ENCODE measurements around the gene BLNK. TPM values are rescaled to one million over a fixed set of nuclear protein-coding genes. Genes with fewer than 3 reads are reported as not detected.

BLNK gene
- total and polyA plus RNA-seq, 2 donors (not counting 1 experiment from before 2014, with no cell fraction given), result 153 to 205 TPM

DNA sequence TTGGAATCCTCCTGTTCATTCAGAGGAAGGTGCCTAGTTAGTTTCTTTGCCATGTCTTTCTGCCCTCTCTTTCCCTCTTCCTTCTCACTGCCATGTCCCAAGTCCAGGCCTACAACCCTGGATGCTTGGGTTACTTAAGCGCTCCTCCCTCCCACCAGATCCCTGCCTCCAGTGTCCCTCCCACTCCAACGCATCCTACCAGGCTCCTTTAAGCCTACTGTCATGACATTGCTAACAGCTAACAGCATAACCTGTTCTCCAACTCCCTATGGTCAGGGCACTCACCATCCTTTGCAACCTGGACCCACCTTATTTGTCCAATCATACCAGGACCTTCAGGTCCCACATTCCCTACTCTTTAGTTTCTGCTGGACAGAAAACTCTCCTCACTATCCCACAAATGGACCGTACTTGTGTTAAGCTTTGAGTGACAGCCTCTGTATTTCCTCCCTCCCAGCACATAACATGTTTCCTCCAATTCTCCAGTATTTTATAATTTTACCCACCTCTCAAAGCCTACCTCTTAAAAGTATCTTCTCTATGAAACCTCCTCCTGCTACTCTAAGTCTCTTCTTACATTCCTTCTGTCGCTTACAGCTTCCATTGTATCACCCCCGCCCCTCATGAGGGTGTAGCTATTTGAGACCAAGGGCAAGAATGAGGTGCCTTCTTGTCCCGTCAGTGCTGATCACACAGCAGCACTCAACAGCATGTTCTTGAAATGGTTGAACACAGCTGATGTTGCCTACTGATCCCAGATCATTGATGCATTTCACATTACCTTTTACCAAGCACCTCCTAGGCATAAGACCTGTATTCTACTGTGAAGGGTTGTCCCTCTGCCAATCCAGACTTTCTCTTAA is 1.7 kb downstream of the BLNK start:
- H3K4me3 ChIP-seq (ENCODE audit: control extremely low read depth in 1 of 5, extremely low read depth in 1 of 5, insufficient read depth in 1 of 5, low read depth in 2 of 5, low read length in 4 of 5), result peak overlapping the region; percentile 73 to 97 (median 96)
- peaks cover 79% of the 10 kb centered on the region for H3K4me1 Mint-ChIP-seq
- H3K79me2 ChIP-seq (ENCODE audit: control insufficient read depth, insufficient read depth, low read length), result peaks cover 81% of the 10 kb centered on the region
- TF ChIP-seq, protein P1, sequence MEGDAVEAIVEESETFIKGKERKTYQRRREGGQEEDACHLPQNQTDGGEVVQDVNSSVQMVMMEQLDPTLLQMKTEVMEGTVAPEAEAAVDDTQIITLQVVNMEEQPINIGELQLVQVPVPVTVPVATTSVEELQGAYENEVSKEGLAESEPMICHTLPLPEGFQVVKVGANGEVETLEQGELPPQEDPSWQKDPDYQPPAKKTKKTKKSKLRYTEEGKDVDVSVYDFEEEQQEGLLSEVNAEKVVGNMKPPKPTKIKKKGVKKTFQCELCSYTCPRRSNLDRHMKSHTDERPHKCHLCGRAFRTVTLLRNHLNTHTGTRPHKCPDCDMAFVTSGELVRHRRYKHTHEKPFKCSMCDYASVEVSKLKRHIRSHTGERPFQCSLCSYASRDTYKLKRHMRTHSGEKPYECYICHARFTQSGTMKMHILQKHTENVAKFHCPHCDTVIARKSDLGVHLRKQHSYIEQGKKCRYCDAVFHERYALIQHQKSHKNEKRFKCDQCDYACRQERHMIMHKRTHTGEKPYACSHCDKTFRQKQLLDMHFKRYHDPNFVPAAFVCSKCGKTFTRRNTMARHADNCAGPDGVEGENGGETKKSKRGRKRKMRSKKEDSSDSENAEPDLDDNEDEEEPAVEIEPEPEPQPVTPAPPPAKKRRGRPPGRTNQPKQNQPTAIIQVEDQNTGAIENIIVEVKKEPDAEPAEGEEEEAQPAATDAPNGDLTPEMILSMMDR (IDR thresholded peaks at IDR 0.05), result no peak
- no peak for TF ChIP-seq EZH2 (IDR thresholded peaks at IDR 0.05; ENCODE audit: borderline replicate concordance, insufficient read depth, low read depth, low read length, poor library complexity, severe bottlenecking)
- H3K36me3 ChIP-seq (replicated peaks in 1 of 2; ENCODE audit: control extremely low read depth in 1 of 2, control insufficient read depth in 1 of 2, extremely low read depth in 1 of 2, insufficient read depth in 2 of 2, low read length in 1 of 2), result peaks cover 0 to 35% of the 10 kb centered on the region in 2 experiments
- no peaks in the 10 kb centered on the region for H3K27me3 Mint-ChIP-seq
- intact Hi-C loops (cut with micrococcal nuclease), result loop anchor here (1.0 to 5.0 kb wide), 3 partner anchors 8 to 512 kb away; partner anchors contain the start of gene ENTPD1
- no peaks in the 10 kb centered on the region for H3K9me3 Mint-ChIP-seq (ENCODE audit: insufficient read depth)
- H3K9me3 ChIP-seq (ENCODE audit: control extremely low read depth in 1 of 3, control insufficient read depth in 2 of 3, insufficient read depth in 1 of 3, low read length in 2 of 3), result peaks cover 0 to 3% (median 0%) of the 10 kb centered on the region in 3 donors
- peak overlapping the region; percentile 57 to 88 for H3K27ac ChIP-seq (ENCODE audit: low read length in 2 of 2)
- H4K20me1 ChIP-seq (ENCODE audit: control insufficient read depth, insufficient read depth, low read length, poor library complexity, severe bottlenecking), result peaks cover 38% of the 10 kb centered on the region
- WGBS (ENCODE audit: insufficient coverage), result 18% methylated on average over 4 of the region's 6 CpGs
- no peaks in the 10 kb centered on the region for H3K27me3 ChIP-seq (replicated peaks in 1 of 4; ENCODE audit: control extremely low read depth in 1 of 4, control insufficient read depth in 3 of 4, insufficient read depth in 4 of 4, low read length in 3 of 4)
- peak overlapping the region; percentile 91 for H3K9ac ChIP-seq (ENCODE audit: low read length)
- peak overlapping the region; percentile 83 for H3K4me2 ChIP-seq (replicated peaks; ENCODE audit: low read depth, low read length, poor library complexity, severe bottlenecking)
- H3K4me3 Mint-ChIP-seq, result peak overlapping the region; percentile 97
- peak overlapping the region; percentile 99 for H3K27ac Mint-ChIP-seq
- CTCF ChIA-PET, result interaction anchor here (0.8 to 8.7 kb wide), 10 partner anchors 8 to 40 kb away, joined by 3 to 153 read pairs (median 7); no protein-coding TSS in a partner anchor
- peak overlapping the region; percentile 12 for H2AFZ ChIP-seq (ENCODE audit: insufficient read depth, low read depth, low read length, poor library complexity, severe bottlenecking)
- ATAC-seq (ENCODE audit: low read depth) (no peak), DNase-seq (no peak)
- POLR2A ChIA-PET, result interaction anchor here (1.0 to 5.8 kb wide), 8 partner anchors 12 to 40 kb away, joined by 3 to 48 read pairs (median 4); no protein-coding TSS in a partner anchor
- peaks cover 61 to 63% of the 10 kb centered on the region in 2 donors for H3K4me1 ChIP-seq (ENCODE audit: control insufficient read depth in 2 of 2, insufficient read depth in 2 of 2, low read length in 2 of 2)

Measured in B cell (primary cell).